HG03442 (cell line): ENCODE data around the gene TMA7.
"Not testable (repeated sequence)": the region's sequence is repeated elsewhere in the genome, so short reads cannot be mapped to it uniquely, and the experiment has no call there.

Source experiments
- ATAC-seq: cut with Tn5 transposase; IDR thresholded peaks from one replicate; pipeline ENCODE4 v1.9.1; 2021; ENCODE audit warnings: mild to moderate bottlenecking, moderate library complexity; ENCODE audit not compliant: unreplicated experiment

TMA7 gene

GRCh38 chr3:48434591-48435222, 5.3 kb upstream of the TMA7 start:
- no peak for ATAC-seq

GRCh38 chr3:48435223-48435595, 4.8 kb upstream of the TMA7 start:
- no peak for ATAC-seq

- ATAC-seq, result no peak
Observed at GRCh38 chr3:48435774-48436476, 4.1 kb upstream of the TMA7 start.

GRCh38 chr3:48436477-48436787, 3.6 kb upstream of the TMA7 start:
- ATAC-seq, result no peak

GRCh38 chr3:48436855-48437254, 3.2 kb upstream of the TMA7 start:
- no peak for ATAC-seq

GRCh38 chr3:48437812-48438211, 2.2 kb upstream of the TMA7 start:
- ATAC-seq, result no peak

- peak; percentile 6 for ATAC-seq
Observed at GRCh38 chr3:48440590-48440958, 517 bp downstream of the TMA7 start.

- ATAC-seq, result no peak
Observed at GRCh38 chr3:48441940-48442339, 1.9 kb downstream of the TMA7 start.

- no peak for ATAC-seq
Observed at GRCh38 chr3:48445277-48445882, 5.3 kb downstream of the TMA7 start.

GRCh38 chr3:48446043-48446424, 6.0 kb downstream of the TMA7 start:
- no peak for ATAC-seq

- peak; percentile 87 for ATAC-seq
Observed at GRCh38 chr3:48446425-48447193, 6.6 kb downstream of the TMA7 start, which contains the start of gene ATRIP. Gene ATRIP, plus strand, starts transcription at chr3:48446737. Its CDS starts 109 bp downstream, at chr3:48446846.

GRCh38 chr3:48451270-48451669, 11.2 kb downstream of the TMA7 start:
- ATAC-seq, result no peak

GRCh38 chr3:48456456-48456855, 16.4 kb downstream of the TMA7 start:
- ATAC-seq, result no peak

- no peak for ATAC-seq
Observed at GRCh38 chr3:48459331-48459730, 19.3 kb downstream of the TMA7 start.

- ATAC-seq, result no peak
Observed at GRCh38 chr3:48459773-48460516, 19.9 kb downstream of the TMA7 start.

- no peak for ATAC-seq
Observed at GRCh38 chr3:48460517-48460902, 20.5 kb downstream of the TMA7 start.

- ATAC-seq, result not testable (repeated sequence)
Observed at GRCh38 chr3:48461767-48462166, 21.7 kb downstream of the TMA7 start.

- no peak for ATAC-seq
Observed at GRCh38 chr3:48463703-48464102, 23.6 kb downstream of the TMA7 start.

GRCh38 chr3:48464713-48465221, 24.7 kb downstream of the TMA7 start:
- ATAC-seq, result no peak

- ATAC-seq, result no peak
Observed at GRCh38 chr3:48465237-48465530, 25.1 kb downstream of the TMA7 start.
